ENCODE measurements around the gene PARD6A.

PARD6A gene

GRCh38 chr16:67666559-67667452, 6.0 kb downstream of the PARD6A start, which contains the start of the genes C16orf86 and ENKD1:
Gene C16orf86, plus strand, starts transcription at chr16:67666814. Its CDS starts 157 bp downstream, at chr16:67666971.
Gene ENKD1, minus strand, starts transcription at chr16:67666750. Its CDS starts 308 bp downstream, at chr16:67666442.
- DNase-seq (ENCODE audit: low read depth in 2 of 2) = peak; percentile 67 to 71

GRCh38 chr16:67667453-67667816, 6.7 kb downstream of the PARD6A start:
- no peak for DNase-seq (ENCODE audit: low read depth in 2 of 2)

GRCh38 chr16:67667817-67668494, 7.2 kb downstream of the PARD6A start:
- peak; percentile 64 to 65 for DNase-seq (ENCODE audit: low read depth in 2 of 2)

GRCh38 chr16:67668495-67669157, 7.9 kb downstream of the PARD6A start:
- DNase-seq (ENCODE audit: low read depth in 2 of 2) = no peak

GRCh38 chr16:67669499-67670101, 8.8 kb downstream of the PARD6A start:
- no peak for DNase-seq (ENCODE audit: low read depth in 2 of 2)

GRCh38 chr16:67672306-67672705, 11.5 kb downstream of the PARD6A start:
- no peak for DNase-seq (ENCODE audit: low read depth in 2 of 2)

- DNase-seq (ENCODE audit: low read depth in 2 of 2) = no peak
Observed at GRCh38 chr16:67672739-67673662, 12.2 kb downstream of the PARD6A start.

GRCh38 chr16:67673712-67674580, 13.2 kb downstream of the PARD6A start:
- no peak for DNase-seq (ENCODE audit: low read depth in 2 of 2)

- DNase-seq (ENCODE audit: low read depth in 2 of 2) = no peak
Observed at GRCh38 chr16:67674851-67675578, 14.3 kb downstream of the PARD6A start.

GRCh38 chr16:67675579-67675935, 14.8 kb downstream of the PARD6A start:
- DNase-seq (ENCODE audit: low read depth in 2 of 2) = no peak

- no peak for DNase-seq (ENCODE audit: low read depth in 2 of 2)
Observed at GRCh38 chr16:67675999-67676398, 15.2 kb downstream of the PARD6A start.

- DNase-seq (ENCODE audit: low read depth in 2 of 2) = no peak
Observed at GRCh38 chr16:67676516-67676915, 15.8 kb downstream of the PARD6A start.

- DNase-seq (ENCODE audit: low read depth in 2 of 2) = no peak
Observed at GRCh38 chr16:67676939-67677338, 16.2 kb downstream of the PARD6A start.

GRCh38 chr16:67677712-67678111, 17.0 kb downstream of the PARD6A start:
- no peak for DNase-seq (ENCODE audit: low read depth in 2 of 2)

GRCh38 chr16:67678354-67679023, 17.7 kb downstream of the PARD6A start:
- no peak for DNase-seq (ENCODE audit: low read depth in 2 of 2)

GRCh38 chr16:67679935-67680897, 19.5 kb downstream of the PARD6A start:
- DNase-seq (ENCODE audit: low read depth in 2 of 2) = no peak

GRCh38 chr16:67683767-67684166, 23.0 kb downstream of the PARD6A start:
- DNase-seq (ENCODE audit: low read depth in 2 of 2) = no peak

All from stimulated activated CD4-positive, alpha-beta T cell treated with anti-CD3 and anti-CD28 coated beads, Interleukin-1b, Interleukin-23, amount 100 ng/mL, for 4 hours (primary cell).